ENCODE measurements around the gene ARRDC2. TPM values are rescaled to one million over a fixed set of nuclear protein-coding genes. Genes with fewer than 3 reads are reported as not detected.

Gene ARRDC2
- total and polyA plus RNA-seq, 10 of the 15 experiments (the other 5 are each of a cell fraction or from before 2014, with no cell fraction given) = 0.48 to 10.1 (median 4.8) TPM

DNA sequence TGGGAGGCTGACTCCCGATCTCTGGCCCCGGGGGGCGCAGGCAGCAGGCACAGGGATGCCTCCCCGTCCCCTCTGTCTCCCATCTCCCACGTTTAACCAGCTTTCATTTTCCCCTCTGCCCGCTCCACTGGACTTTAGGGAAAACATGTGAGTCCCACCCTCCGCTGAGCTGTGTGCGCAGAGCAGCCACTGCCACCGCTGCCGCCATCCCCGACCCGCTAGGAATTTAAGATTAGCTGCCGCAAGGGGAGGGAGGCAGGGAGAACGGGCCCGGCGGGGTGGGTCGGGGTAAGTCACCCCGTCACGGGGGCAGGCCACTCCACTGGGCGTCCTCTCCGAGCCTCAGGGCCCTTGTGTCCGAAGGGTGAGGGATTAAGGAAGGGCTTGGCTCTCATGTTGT, 25.5 kb upstream of the ARRDC2 start:
- intact Hi-C loops (cut with micrococcal nuclease; ENCODE audit: unreplicated experiment) (no loop called here), in situ Hi-C loops (cut with MboI) (no loop called here)
- Histone ChIP-seq H3K4me1 (ENCODE audit: control insufficient read depth, insufficient read depth, low read length) (peaks cover 4% of the 10 kb centered on the region), H3K36me3 (ENCODE audit: control insufficient read depth in 2 of 2, insufficient read depth in 2 of 2, low read length in 1 of 2) (no peaks in the 10 kb centered on the region), H3K27ac (ENCODE audit: control insufficient read depth, insufficient read depth) (no peak overlapping the region), H3K9ac (ENCODE audit: control insufficient read depth, insufficient read depth, low read length) (no peak overlapping the region), H3K27me3 (replicated peaks in 1 of 2; ENCODE audit: control insufficient read depth in 2 of 2, insufficient read depth in 2 of 2, low read length in 1 of 2) (no peaks in the 10 kb centered on the region), H3K4me3 (no peak overlapping the region), H4K20me1 (ENCODE audit: control insufficient read depth, insufficient read depth) (no peaks in the 10 kb centered on the region), H3K4me2 (ENCODE audit: control insufficient read depth, insufficient read depth) (no peak overlapping the region), H2AFZ (ENCODE audit: control insufficient read depth, low read depth, low read length) (no peak overlapping the region), H3K9me3 (replicated peaks; ENCODE audit: control insufficient read depth, insufficient read depth, low read length) (no peaks in the 10 kb centered on the region), H3K79me2 (ENCODE audit: control insufficient read depth, insufficient read depth, low read length) (no peaks in the 10 kb centered on the region)
- WGBS (ENCODE audit: insufficient coverage, insufficient replicate concordance, low lambda C conversion rate, missing lambda C conversion rate) = 66% methylated on average over 19 of the region's 22 CpGs
- CTCF ChIA-PET = interaction anchor here (1.0 kb wide), 1 partner anchor 14 kb away, joined by 3 read pairs; no protein-coding TSS in a partner anchor
- no TSS peak for BruUV-seq (replicated peaks)
- ATAC-seq = no peak
- SMC1A ChIA-PET (ENCODE audit: uncharacterized antibody, unreplicated experiment) = no interaction called here
- POLR2A ChIA-PET = no interaction called here
- no peak for TF ChIP-seq SUZ12 (IDR thresholded peaks at IDR 0.05; ENCODE audit: unreplicated experiment)
- TF ChIP-seq RBBP5 (conservative IDR thresholded peaks at IDR 0.05) = no peak
- no peak for TF ChIP-seq EZH2 (IDR thresholded peaks at IDR 0.05; ENCODE audit: borderline replicate concordance, control insufficient read depth, low read depth, low read length)
- TF ChIP-seq, protein P1, sequence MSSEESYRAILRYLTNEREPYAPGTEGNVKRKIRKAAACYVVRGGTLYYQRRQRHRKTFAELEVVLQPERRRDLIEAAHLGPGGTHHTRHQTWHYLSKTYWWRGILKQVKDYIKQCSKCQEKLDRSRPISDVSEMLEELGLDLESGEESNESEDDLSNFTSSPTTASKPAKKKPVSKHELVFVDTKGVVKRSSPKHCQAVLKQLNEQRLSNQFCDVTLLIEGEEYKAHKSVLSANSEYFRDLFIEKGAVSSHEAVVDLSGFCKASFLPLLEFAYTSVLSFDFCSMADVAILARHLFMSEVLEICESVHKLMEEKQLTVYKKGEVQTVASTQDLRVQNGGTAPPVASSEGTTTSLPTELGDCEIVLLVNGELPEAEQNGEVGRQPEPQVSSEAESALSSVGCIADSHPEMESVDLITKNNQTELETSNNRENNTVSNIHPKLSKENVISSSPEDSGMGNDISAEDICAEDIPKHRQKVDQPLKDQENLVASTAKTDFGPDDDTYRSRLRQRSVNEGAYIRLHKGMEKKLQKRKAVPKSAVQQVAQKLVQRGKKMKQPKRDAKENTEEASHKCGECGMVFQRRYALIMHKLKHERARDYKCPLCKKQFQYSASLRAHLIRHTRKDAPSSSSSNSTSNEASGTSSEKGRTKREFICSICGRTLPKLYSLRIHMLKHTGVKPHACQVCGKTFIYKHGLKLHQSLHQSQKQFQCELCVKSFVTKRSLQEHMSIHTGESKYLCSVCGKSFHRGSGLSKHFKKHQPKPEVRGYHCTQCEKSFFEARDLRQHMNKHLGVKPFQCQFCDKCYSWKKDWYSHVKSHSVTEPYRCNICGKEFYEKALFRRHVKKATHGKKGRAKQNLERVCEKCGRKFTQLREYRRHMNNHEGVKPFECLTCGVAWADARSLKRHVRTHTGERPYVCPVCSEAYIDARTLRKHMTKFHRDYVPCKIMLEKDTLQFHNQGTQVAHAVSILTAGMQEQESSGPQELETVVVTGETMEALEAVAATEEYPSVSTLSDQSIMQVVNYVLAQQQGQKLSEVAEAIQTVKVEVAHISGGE (CRISPR knock-in tag; IDR thresholded peaks at IDR 0.05) = no peak
- TF ChIP-seq MEF2A (IDR thresholded peaks at IDR 0.05; ENCODE audit: insufficient read depth, low read depth, low read length) = no peak
- TF ChIP-seq JUNB (IDR thresholded peaks at IDR 0.05) = no peak
- no peak for TF ChIP-seq PAX5 (IDR thresholded peaks at IDR 0.05; ENCODE audit: borderline replicate concordance, low read depth, low read length)
- TF ChIP-seq SMAD5 (IDR thresholded peaks at IDR 0.05; ENCODE audit: low read depth) = no peak
- TF ChIP-seq, protein P2, sequence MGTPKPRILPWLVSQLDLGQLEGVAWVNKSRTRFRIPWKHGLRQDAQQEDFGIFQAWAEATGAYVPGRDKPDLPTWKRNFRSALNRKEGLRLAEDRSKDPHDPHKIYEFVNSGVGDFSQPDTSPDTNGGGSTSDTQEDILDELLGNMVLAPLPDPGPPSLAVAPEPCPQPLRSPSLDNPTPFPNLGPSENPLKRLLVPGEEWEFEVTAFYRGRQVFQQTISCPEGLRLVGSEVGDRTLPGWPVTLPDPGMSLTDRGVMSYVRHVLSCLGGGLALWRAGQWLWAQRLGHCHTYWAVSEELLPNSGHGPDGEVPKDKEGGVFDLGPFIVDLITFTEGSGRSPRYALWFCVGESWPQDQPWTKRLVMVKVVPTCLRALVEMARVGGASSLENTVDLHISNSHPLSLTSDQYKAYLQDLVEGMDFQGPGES (IDR thresholded peaks at IDR 0.05) = no peak
- no peak for TF ChIP-seq FOS (IDR thresholded peaks at IDR 0.05; ENCODE audit: borderline replicate concordance, extremely low read depth, insufficient read length)
- TF ChIP-seq EED (IDR thresholded peaks at IDR 0.05; ENCODE audit: low read depth) = no peak
- no peak for TF ChIP-seq ZNF24 (IDR thresholded peaks at IDR 0.05)
- RAD21 ChIA-PET (ENCODE audit: unreplicated experiment) = interaction anchor here (1.5 kb wide), 1 partner anchor 44 kb away, joined by 3 read pairs; no protein-coding TSS in a partner anchor
- no peak for FAIRE-seq
- DNase-seq (ENCODE audit: low read depth, low spot score) = no peak

All from GM12878 (cell line).